Posterior cingulate gyrus (tissue), 11 donors: ENCODE measurements around the gene PROM2.

Source experiments
- DNase-seq, 10 donors: peaks; one replicate each; pipeline versions ENCODE4 v3.0.0 to v3.0.0-alpha.2; 2020 to 2021; ENCODE audit warnings: mixed read lengths in 3 of 10
- intact Hi-C: fragments of 100-400 bp; cut with DNase I; formaldehyde crosslinking; loops from one replicate; pipeline ENCODE4 v1.15.1; 2023

Gene PROM2

GRCh38 chr2:95282458-95282857 is 8.2 kb downstream of the PROM2 start:
- no peak for DNase-seq
- intact Hi-C loops: no loop called here

- DNase-seq: no peak
- intact Hi-C loops: no loop called here
These were observed 9.3 kb downstream of the PROM2 start for GRCh38 chr2:95283562-95283961.

GRCh38 chr2:95284886-95285541 is 10.8 kb downstream of the PROM2 start:
- intact Hi-C loops: no loop called here
- DNase-seq: no peak

GRCh38 chr2:95285542-95285932 is 11.3 kb downstream of the PROM2 start:
- intact Hi-C loops: no loop called here
- no peak for DNase-seq

- intact Hi-C loops: no loop called here
- no peak for DNase-seq
These were observed 13.1 kb downstream of the PROM2 start for GRCh38 chr2:95287336-95287735.

- intact Hi-C loops: no loop called here
- no peak for DNase-seq
These were observed 13.6 kb downstream of the PROM2 start for GRCh38 chr2:95287806-95288205.

GRCh38 chr2:95289253-95289652 is 15.0 kb downstream of the PROM2 start:
- intact Hi-C loops: no loop called here
- no peak for DNase-seq

GRCh38 chr2:95291222-95291621 is 17.0 kb downstream of the PROM2 start:
- DNase-seq: no peak
- intact Hi-C loops: no loop called here

- DNase-seq: no peak
- intact Hi-C loops: no loop called here
These were observed 18.5 kb downstream of the PROM2 start for GRCh38 chr2:95292623-95293260.

- intact Hi-C loops: no loop called here
- DNase-seq: no peak
These were observed 20.5 kb downstream of the PROM2 start for GRCh38 chr2:95294579-95295250.

GRCh38 chr2:95295376-95295775 is 21.1 kb downstream of the PROM2 start:
- DNase-seq: no peak
- intact Hi-C loops: no loop called here

GRCh38 chr2:95296011-95296410 is 21.8 kb downstream of the PROM2 start:
- peak in 7 of 10 donors; percentile 58 to 93 (median 68) for DNase-seq
- intact Hi-C loops: no loop called here

- intact Hi-C loops: no loop called here
- DNase-seq: peak; percentile 56 to 93 (median 75)
These were observed 22.7 kb downstream of the PROM2 start, which contains the start of gene KCNIP3 for GRCh38 chr2:95296880-95297487. Gene KCNIP3 (plus strand): TSS chr2:95297347. CDS start chr2:95297439, 92 bp downstream.

- DNase-seq: no peak
- intact Hi-C loops: no loop called here
These were observed 23.6 kb downstream of the PROM2 start for GRCh38 chr2:95297639-95298395.

GRCh38 chr2:95298486-95299111 is 24.4 kb downstream of the PROM2 start:
- intact Hi-C loops: no loop called here
- DNase-seq: no peak

- intact Hi-C loops: no loop called here
- no peak for DNase-seq
These were observed 25.7 kb downstream of the PROM2 start for GRCh38 chr2:95299961-95300360.

GRCh38 chr2:95300450-95300849 is 26.2 kb downstream of the PROM2 start:
- intact Hi-C loops: no loop called here
- no peak for DNase-seq

GRCh38 chr2:95301186-95301585 is 26.9 kb downstream of the PROM2 start:
- DNase-seq: no peak
- intact Hi-C loops: no loop called here

- peak in 8 of 10 donors; percentile 59 to 95 (median 77) for DNase-seq
- intact Hi-C loops: no loop called here
These were observed 27.8 kb downstream of the PROM2 start for GRCh38 chr2:95301876-95302641.
